Activated CD8-positive, alpha-beta memory T cell treated with anti-CD3 and anti-CD28 coated beads, Interleukin-2, amount 50 U/mL, for 48 hours (primary cell): ENCODE data around the gene LATS2.
"Not testable (repeated sequence)": the region's sequence is repeated elsewhere in the genome, so short reads cannot be mapped to it uniquely, and the experiment has no call there.

Experiments
- DNase-seq: peaks from one replicate; pipeline ENCODE4 v3.0.0-alpha.2; 2020

Gene LATS2

GRCh38 chr13:21075011-21075378, 13.6 kb upstream of the LATS2 start:
- DNase-seq, result peak; percentile 70

DNA sequence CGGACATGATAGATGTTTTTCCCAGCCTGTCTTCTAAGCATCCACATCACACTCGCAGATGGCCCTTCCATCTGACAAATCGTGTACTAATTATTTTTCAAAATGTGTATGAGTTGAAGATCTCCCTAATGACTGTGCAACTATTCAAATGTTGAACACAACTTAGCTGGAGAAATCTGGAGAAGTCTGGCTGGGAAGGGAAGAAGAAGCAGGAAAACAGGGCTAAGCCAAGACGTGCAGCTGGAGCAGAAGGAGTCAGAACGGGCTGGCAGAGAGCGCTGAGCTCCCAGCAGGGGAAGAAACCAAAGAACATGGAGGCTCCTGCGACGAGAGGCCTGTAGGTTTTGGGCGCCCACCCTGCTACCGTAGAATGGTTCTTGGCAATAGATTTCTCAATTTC, 13.2 kb upstream of the LATS2 start:
- no peak for DNase-seq

DNA sequence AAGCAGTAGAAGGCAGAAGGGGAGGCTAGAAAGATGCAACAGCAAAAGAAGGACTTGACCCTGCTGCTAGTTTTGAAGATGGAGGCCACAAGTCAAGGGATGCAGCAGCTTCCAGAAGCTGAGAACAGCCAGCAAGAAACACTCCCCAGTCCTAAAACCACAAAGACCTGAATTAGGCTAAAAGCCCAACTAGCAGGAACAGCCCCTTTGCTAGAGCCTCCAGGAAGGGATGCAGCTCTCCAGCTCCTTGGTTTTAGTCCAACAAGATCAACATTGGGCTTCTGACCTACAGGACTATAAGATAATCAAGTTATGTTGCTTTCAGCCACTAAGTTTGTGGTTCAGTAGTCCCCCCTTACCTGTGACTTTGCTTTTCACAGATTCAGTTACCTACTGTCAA, 10.5 kb upstream of the LATS2 start:
- DNase-seq, result no peak

- no peak for DNase-seq
These were observed 9.6 kb upstream of the LATS2 start for GRCh38 chr13:21071015-21071414.

DNA sequence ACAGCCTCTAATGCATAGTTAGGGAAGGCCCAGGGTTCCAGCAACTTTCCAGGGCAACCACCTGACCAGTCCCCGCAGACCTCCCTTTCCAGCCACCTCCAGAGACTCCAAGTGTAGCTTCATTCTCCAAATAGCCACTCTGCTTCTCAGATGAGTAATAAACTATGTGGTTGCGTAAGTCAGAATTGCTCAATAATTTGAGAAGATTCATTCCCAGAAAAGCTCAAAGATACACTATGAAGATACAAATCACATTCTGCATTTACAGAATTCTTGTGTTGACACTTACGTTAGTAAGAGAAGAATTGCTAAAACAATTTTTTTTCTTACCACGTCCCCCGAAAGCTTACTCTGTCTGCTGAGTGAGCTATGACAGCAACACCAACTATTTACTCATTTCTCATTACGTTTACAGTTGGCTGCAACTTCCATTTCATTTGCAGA, 8.2 kb upstream of the LATS2 start:
- no peak for DNase-seq

GRCh38 chr13:21067848-21068247, 6.5 kb upstream of the LATS2 start:
- no peak for DNase-seq

DNA sequence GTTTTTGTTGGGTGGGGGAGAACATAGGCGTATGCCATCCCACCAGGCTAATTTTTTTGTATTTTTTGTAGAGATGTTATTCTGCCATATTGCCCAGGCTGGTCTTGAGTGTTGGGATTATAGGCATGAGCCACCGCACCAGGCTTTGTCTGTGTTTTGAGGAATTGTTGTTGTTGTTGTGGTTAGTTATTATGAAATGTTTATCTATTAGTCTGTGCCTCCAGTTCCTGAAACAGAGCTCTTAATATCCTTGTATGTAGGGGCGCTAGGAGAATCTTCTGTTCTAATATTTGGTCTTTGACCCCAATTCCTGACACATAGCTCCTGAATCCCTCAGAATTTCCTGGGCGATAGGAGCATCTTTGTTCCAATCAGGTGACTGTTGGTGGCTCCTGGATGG, 5.6 kb upstream of the LATS2 start:
- DNase-seq, result no peak

DNA sequence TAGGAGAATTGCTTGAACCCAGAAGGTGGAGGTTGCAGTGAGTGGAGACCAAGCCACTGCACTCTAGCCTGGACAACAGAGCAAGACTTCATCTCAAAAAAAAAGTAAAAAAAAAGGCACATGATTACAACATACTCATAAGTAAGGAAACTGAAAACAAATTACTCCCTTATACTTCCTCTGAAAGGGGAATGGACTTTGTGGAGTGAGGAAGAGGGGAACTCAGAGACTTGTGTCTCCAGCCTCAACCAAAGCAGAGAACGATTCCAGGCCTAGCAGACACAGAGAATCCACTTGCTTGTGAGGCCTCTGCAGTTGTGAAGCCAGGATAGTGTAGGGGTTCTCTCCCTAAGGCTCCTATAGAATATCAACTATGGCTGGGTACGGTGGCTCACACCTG, 4.3 kb upstream of the LATS2 start:
- DNase-seq, result no peak

- DNase-seq, result no peak
These were observed 1.6 kb upstream of the LATS2 start for GRCh38 chr13:21063031-21063430.

GRCh38 chr13:21060338-21061028, 903 bp downstream of the LATS2 start:
- no peak for DNase-seq

- no peak for DNase-seq
These were observed 1.6 kb downstream of the LATS2 start for GRCh38 chr13:21059641-21060337.

DNA sequence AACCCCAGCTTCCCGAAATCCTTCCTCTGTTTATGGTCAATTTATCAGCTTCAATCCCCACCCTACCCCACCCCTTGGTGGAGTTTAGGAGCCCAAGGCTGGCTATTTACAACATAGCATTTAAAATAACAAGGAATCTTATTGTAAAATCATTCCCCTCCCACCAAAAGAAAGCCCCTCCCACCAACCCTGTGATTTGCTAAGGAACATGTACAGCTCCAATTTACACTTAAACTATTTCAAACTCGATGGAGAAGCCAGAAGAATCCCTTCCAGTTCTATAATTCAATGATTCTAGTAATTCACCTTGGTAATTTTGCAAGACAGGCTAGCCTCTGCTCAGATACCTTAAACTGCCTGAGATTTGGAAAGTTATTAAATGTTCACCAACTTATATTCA, 3.0 kb downstream of the LATS2 start:
- no peak for DNase-seq

DNA sequence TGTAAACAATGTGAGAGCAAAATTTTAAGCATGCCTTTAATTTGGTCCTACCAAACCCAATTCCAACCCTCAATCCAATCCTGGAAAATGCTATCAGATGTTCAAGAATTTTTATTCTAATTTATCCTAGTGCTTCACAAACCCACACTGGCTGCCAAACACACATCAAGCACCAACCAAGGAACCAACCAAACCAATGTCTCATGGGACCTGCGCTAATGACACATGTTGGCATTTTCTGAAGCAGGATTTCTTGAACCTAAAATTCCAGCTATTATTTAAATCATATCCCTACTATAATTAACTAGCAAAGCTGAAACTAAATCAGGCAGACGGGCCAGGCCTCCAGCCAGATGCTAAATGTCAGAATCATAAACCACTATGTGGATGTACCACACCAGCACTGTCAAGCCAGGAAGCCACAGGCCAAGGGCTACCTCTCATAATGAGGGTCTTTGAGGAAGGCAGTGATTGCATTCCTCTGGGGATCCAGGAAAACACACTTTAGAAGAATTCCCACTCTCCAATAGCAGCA, 5.8 kb downstream of the LATS2 start:
- DNase-seq, result no peak

- DNase-seq, result no peak
These were observed 6.4 kb downstream of the LATS2 start for GRCh38 chr13:21055016-21055415.

DNA sequence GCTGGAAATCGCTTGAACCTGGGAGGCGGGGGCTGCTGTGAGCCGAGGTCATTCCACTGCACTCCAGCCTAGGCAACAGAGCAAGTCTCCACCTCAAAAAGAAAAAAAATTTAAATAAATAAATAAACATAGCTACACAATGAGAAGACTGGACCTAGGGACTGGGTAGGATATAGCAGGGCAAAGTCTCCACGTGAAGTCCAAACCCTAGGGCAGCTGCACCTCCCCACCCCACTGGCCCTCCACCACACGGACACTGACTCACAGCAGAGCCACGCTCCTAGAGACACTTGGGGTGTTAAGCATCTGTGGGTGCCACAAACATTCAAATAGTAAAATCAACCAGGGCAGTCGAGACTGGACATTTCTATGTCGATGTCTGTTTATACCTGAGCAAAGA, 7.1 kb downstream of the LATS2 start:
- no peak for DNase-seq

DNA sequence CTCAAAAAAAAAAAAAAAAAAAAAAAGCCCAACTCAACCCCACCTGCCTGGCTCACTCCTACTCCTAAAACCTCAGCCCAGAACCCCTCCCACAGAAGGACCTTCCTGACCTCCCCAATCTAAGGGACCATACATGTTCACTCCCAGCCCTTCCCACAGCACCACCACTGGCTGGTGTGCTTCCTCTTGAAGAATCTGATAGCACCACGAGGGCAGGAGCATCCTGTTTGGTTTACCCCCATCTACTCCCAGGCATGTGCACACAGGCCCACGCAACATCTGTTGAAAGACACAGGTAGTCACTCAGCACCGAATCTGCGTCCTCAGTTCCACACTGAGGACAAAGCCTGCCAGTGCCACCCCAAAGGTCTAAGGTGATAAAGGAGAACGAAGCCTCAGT, 8.2 kb downstream of the LATS2 start:
- no peak for DNase-seq

DNA sequence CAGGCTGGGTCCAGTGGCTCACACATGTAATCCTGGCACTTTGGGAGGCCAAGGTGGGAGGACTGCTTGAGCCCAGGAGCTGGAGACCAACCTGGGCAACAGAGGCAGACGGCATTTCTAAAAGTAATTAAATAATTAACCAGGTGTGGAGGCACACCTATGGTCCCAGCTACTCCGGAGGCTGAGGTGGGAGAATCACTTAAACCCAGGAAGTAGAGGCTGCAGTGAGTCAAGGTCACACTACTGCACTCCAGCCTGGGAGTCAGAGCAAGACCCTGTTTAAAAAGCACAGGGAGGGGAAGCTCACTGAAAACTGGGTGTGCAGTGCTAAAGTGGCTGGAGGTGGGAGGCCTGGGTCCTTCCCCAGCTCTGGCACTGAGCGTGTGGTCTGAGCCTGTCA, 9.7 kb downstream of the LATS2 start:
- DNase-seq, result no peak

- DNase-seq, result no peak
These were observed 10.8 kb downstream of the LATS2 start for GRCh38 chr13:21050288-21051197.

DNA sequence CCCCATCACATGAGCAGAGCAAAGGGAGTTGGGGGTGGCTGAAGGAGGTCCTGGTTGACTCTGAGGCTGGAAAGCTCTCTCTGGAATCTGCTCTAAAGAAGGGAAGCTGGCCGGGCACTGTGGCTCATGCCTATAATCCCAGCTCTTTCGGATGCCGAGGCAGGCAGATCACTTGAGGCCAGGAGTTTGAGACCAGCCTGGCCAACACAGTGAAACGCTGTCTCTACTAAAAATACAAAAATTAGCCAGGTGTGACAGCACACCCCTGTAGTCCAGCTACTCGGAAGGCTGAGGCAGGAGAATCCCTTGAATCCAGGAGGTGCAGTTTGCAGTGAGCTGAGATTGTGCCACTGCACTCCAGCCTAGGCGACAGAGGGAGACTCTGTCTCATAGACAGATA, 11.7 kb downstream of the LATS2 start:
- DNase-seq, result not testable (repeated sequence)

GRCh38 chr13:21048901-21049698, 12.3 kb downstream of the LATS2 start:
- DNase-seq, result no peak

DNA sequence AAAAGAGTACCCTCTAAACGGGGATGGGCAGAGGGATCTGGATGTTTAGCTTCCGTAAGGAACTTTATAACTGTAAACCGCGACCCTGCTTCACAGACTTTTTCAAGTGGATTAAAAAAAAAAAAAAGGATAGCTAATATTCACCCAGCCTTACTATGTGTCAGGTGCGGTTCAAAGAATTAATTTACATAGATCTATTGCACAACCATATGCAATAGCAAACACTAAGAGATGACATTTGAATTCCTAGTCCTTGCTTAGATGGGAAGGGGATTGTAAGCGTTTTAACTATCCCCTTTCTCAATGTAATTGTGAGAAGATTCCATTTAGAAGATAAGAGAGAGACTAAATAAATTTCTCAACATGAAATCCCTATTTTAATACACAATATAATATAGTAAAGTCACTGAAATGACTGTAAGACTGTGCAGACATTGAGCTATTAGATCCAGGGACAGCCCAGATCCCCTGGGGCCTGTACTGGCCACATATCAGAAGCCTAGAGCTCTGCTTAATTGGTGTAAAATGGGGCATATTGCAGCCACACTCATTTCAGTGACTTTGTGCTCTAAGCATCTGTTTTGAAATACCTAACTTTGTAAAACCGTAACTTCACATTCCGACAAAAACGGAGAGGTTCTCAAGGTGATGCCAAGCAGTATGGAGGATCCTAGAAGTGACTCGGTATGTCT, 13.6 kb downstream of the LATS2 start:
- DNase-seq, result no peak

- DNase-seq, result no peak
These were observed 14.3 kb downstream of the LATS2 start for GRCh38 chr13:21047087-21047486.
